ENCODE measurements around the gene CEP57.

CEP57 gene

GRCh38 chr11:95790123-95790932 lies at the start of gene CEP57:
Gene CEP57, plus strand, starts transcription at chr11:95790498. Its CDS starts 201 bp downstream, at chr11:95790699.
- peak; percentile 98 for DNase-seq

GRCh38 chr11:95750101-95750500 lies 40.2 kb upstream of the CEP57 start:
- DNase-seq = no peak

- no peak for DNase-seq
Measured at GRCh38 chr11:95751515-95751914, 38.8 kb upstream of the CEP57 start.

GRCh38 chr11:95760941-95761340 lies 29.4 kb upstream of the CEP57 start:
- no peak for DNase-seq

- no peak for DNase-seq
Measured at GRCh38 chr11:95762534-95762933, 27.8 kb upstream of the CEP57 start.

- DNase-seq = peak; percentile 58
Measured at GRCh38 chr11:95764267-95764898, 25.9 kb upstream of the CEP57 start.

- no peak for DNase-seq
Measured at GRCh38 chr11:95766701-95767100, 23.6 kb upstream of the CEP57 start.

- no peak for DNase-seq
Measured at GRCh38 chr11:95767498-95767897, 22.8 kb upstream of the CEP57 start.

GRCh38 chr11:95768521-95768920 lies 21.8 kb upstream of the CEP57 start:
- no peak for DNase-seq

GRCh38 chr11:95776859-95777258 lies 13.4 kb upstream of the CEP57 start:
- DNase-seq = no peak

GRCh38 chr11:95778699-95779098 lies 11.6 kb upstream of the CEP57 start:
- no peak for DNase-seq

GRCh38 chr11:95780544-95780943 lies 9.8 kb upstream of the CEP57 start:
- DNase-seq = no peak

GRCh38 chr11:95788921-95789505 lies 1.3 kb upstream of the CEP57 start:
- peak; percentile 28 for DNase-seq

- DNase-seq = peak; percentile 98
Measured at GRCh38 chr11:95789506-95790122, 684 bp upstream of the CEP57 start, which contains the start of gene FAM76B. Gene FAM76B, minus strand, starts transcription at chr11:95789782. Its CDS starts 304 bp downstream, at chr11:95789478.

- DNase-seq = peak; percentile 68
Measured at GRCh38 chr11:95790933-95791708, 823 bp downstream of the CEP57 start.

GRCh38 chr11:95791709-95792033 lies 1.4 kb downstream of the CEP57 start:
- no peak for DNase-seq

GRCh38 chr11:95792200-95792599 lies 1.9 kb downstream of the CEP57 start:
- DNase-seq = no peak

- DNase-seq = no peak
Measured at GRCh38 chr11:95792700-95793099, 2.4 kb downstream of the CEP57 start.

- no peak for DNase-seq
Measured at GRCh38 chr11:95793116-95793515, 2.8 kb downstream of the CEP57 start.

- no peak for DNase-seq
Measured at GRCh38 chr11:95794086-95794485, 3.8 kb downstream of the CEP57 start.

GRCh38 chr11:95795627-95796295 lies 5.5 kb downstream of the CEP57 start:
- DNase-seq = no peak

GRCh38 chr11:95796501-95796900 lies 6.2 kb downstream of the CEP57 start:
- no peak for DNase-seq
